ENCODE data around the gene PPEF1.

PPEF1 gene

GRCh38 chrX:18676470-18676869 is 31.0 kb upstream of the PPEF1 start:
- H3K9me3 ChIP-seq (ENCODE audit: control insufficient read depth, insufficient read depth, low read depth, low read length), result no peaks in the 10 kb centered on the region
- H3K27me3 ChIP-seq (ENCODE audit: control insufficient read depth, insufficient read depth, low read length), result no peaks in the 10 kb centered on the region
- no peak overlapping the region for H3K27ac ChIP-seq (ENCODE audit: low read depth, low read length)
- H3K4me1 ChIP-seq (ENCODE audit: control insufficient read depth, insufficient read depth, low read length), result peaks cover 9% of the 10 kb centered on the region
- H3K9ac ChIP-seq (ENCODE audit: low read length), result no peak overlapping the region
- 0 out of 2 replicates have a peak overlapping the region, but pooled peaks have one; percentile 21 for H3K4me3 ChIP-seq (ENCODE audit: low read depth, low read length)
- no peaks in the 10 kb centered on the region for H3K36me3 ChIP-seq (ENCODE audit: control insufficient read depth, insufficient read depth, low read length)

GRCh38 chrX:18677161-18677869 is 30.1 kb upstream of the PPEF1 start:
- Histone ChIP-seq H3K27ac (ENCODE audit: low read depth, low read length) (no peak overlapping the region), H3K4me3 (ENCODE audit: low read depth, low read length) (no peak overlapping the region), H3K27me3 (ENCODE audit: control insufficient read depth, insufficient read depth, low read length) (no peaks in the 10 kb centered on the region), H3K36me3 (ENCODE audit: control insufficient read depth, insufficient read depth, low read length) (no peaks in the 10 kb centered on the region), H3K9ac (ENCODE audit: low read length) (no peak overlapping the region), H3K9me3 (ENCODE audit: control insufficient read depth, insufficient read depth, low read depth, low read length) (no peaks in the 10 kb centered on the region), H3K4me1 (ENCODE audit: control insufficient read depth, insufficient read depth, low read length) (peaks cover 9% of the 10 kb centered on the region)

DNA sequence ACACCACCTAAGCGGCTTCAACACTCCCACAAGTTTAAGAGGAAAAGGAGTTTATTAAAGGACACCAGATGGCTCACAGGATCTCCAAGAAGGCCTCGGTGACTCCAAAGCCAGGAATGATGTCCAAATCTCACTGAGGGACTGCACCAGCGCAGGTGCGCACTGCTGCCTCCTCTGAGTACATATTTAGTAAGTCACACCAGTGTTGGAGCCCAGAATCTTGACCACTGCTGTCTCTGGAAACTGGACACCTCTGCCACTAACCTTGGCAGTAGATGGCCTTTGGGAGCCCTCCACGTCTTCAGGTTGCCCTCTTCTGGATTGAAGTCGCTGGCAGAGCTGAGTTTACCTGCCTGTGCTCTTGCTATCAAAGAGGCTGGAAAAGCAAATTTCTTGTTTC is 25.4 kb upstream of the PPEF1 start:
- H3K36me3 ChIP-seq (ENCODE audit: control insufficient read depth, insufficient read depth, low read length), result no peaks in the 10 kb centered on the region
- peaks cover 10% of the 10 kb centered on the region for H3K4me1 ChIP-seq (ENCODE audit: control insufficient read depth, insufficient read depth, low read length)
- H3K4me3 ChIP-seq (ENCODE audit: low read depth, low read length), result no peak overlapping the region
- no peaks in the 10 kb centered on the region; the same call in 1 of the 2 replicates for H3K9me3 ChIP-seq (ENCODE audit: control insufficient read depth, insufficient read depth, low read depth, low read length)
- H3K27me3 ChIP-seq (ENCODE audit: control insufficient read depth, insufficient read depth, low read length), result no peaks in the 10 kb centered on the region
- H3K27ac ChIP-seq (ENCODE audit: low read depth, low read length), result no peak overlapping the region
- H3K9ac ChIP-seq (ENCODE audit: low read length), result no peak overlapping the region

GRCh38 chrX:18682979-18683387 is 24.5 kb upstream of the PPEF1 start:
- Histone ChIP-seq H3K27me3 (ENCODE audit: control insufficient read depth, insufficient read depth, low read length) (no peaks in the 10 kb centered on the region), H3K4me3 (ENCODE audit: low read depth, low read length) (no peak overlapping the region), H3K9ac (ENCODE audit: low read length) (no peak overlapping the region)

GRCh38 chrX:18687856-18688495 is 19.5 kb upstream of the PPEF1 start:
- H3K27ac ChIP-seq (ENCODE audit: low read depth, low read length), result no peak overlapping the region
- no peaks in the 10 kb centered on the region for H3K36me3 ChIP-seq (ENCODE audit: control insufficient read depth, insufficient read depth, low read length)

More at GRCh38 chrX:18682979-18683387, 24.5 kb upstream of the PPEF1 start:
- no peak overlapping the region for H3K27ac ChIP-seq (ENCODE audit: low read depth, low read length)
- peaks cover 12% of the 10 kb centered on the region for H3K4me1 ChIP-seq (ENCODE audit: control insufficient read depth, insufficient read depth, low read length)
- no peaks in the 10 kb centered on the region; the same call in 1 of the 2 replicates for H3K9me3 ChIP-seq (ENCODE audit: control insufficient read depth, insufficient read depth, low read depth, low read length)
- no peaks in the 10 kb centered on the region for H3K36me3 ChIP-seq (ENCODE audit: control insufficient read depth, insufficient read depth, low read length)

GRCh38 chrX:18691431-18691830 is 16.0 kb upstream of the PPEF1 start:
- peaks cover 7% of the 10 kb centered on the region for H3K4me1 ChIP-seq (ENCODE audit: control insufficient read depth, insufficient read depth, low read length)
- no peak overlapping the region for H3K4me3 ChIP-seq (ENCODE audit: low read depth, low read length)
- no peaks in the 10 kb centered on the region for H3K36me3 ChIP-seq (ENCODE audit: control insufficient read depth, insufficient read depth, low read length)
- no peaks in the 10 kb centered on the region for H3K27me3 ChIP-seq (ENCODE audit: control insufficient read depth, insufficient read depth, low read length)
- H3K9ac ChIP-seq (ENCODE audit: low read length), result no peak overlapping the region
- H3K27ac ChIP-seq (ENCODE audit: low read depth, low read length), result no peak overlapping the region
- H3K9me3 ChIP-seq (ENCODE audit: control insufficient read depth, insufficient read depth, low read depth, low read length), result peaks cover 10% of the 10 kb centered on the region

More at GRCh38 chrX:18687856-18688495, 19.5 kb upstream of the PPEF1 start:
- Histone ChIP-seq H3K27me3 (ENCODE audit: control insufficient read depth, insufficient read depth, low read length) (no peaks in the 10 kb centered on the region), H3K4me3 (ENCODE audit: low read depth, low read length) (no peak overlapping the region), H3K4me1 (ENCODE audit: control insufficient read depth, insufficient read depth, low read length) (peaks cover 12% of the 10 kb centered on the region), H3K9me3 (ENCODE audit: control insufficient read depth, insufficient read depth, low read depth, low read length) (no peaks in the 10 kb centered on the region; the same call in 1 of the 2 replicates), H3K9ac (ENCODE audit: low read length) (no peak overlapping the region)

- Histone ChIP-seq H3K4me1 (ENCODE audit: control insufficient read depth, insufficient read depth, low read length) (no peaks in the 10 kb centered on the region), H3K27me3 (ENCODE audit: control insufficient read depth, insufficient read depth, low read length) (no peaks in the 10 kb centered on the region), H3K9ac (ENCODE audit: low read length) (no peak overlapping the region), H3K4me3 (ENCODE audit: low read depth, low read length) (no peak overlapping the region), H3K36me3 (ENCODE audit: control insufficient read depth, insufficient read depth, low read length) (no peaks in the 10 kb centered on the region), H3K9me3 (ENCODE audit: control insufficient read depth, insufficient read depth, low read depth, low read length) (peaks cover 10% of the 10 kb centered on the region), H3K27ac (ENCODE audit: low read depth, low read length) (no peak overlapping the region)
These were observed 14.9 kb upstream of the PPEF1 start for GRCh38 chrX:18692541-18692940.

GRCh38 chrX:18696653-18697052 is 10.8 kb upstream of the PPEF1 start:
- Histone ChIP-seq H3K4me1 (ENCODE audit: control insufficient read depth, insufficient read depth, low read length) (0 out of 2 replicates have a peak, but pooled peaks cover 4% of the 10 kb centered on the region), H3K9me3 (ENCODE audit: control insufficient read depth, insufficient read depth, low read depth, low read length) (peaks cover 10% of the 10 kb centered on the region), H3K27me3 (ENCODE audit: control insufficient read depth, insufficient read depth, low read length) (no peaks in the 10 kb centered on the region), H3K27ac (ENCODE audit: low read depth, low read length) (no peak overlapping the region), H3K9ac (ENCODE audit: low read length) (no peak overlapping the region), H3K36me3 (ENCODE audit: control insufficient read depth, insufficient read depth, low read length) (no peaks in the 10 kb centered on the region), H3K4me3 (ENCODE audit: low read depth, low read length) (no peak overlapping the region)

DNA sequence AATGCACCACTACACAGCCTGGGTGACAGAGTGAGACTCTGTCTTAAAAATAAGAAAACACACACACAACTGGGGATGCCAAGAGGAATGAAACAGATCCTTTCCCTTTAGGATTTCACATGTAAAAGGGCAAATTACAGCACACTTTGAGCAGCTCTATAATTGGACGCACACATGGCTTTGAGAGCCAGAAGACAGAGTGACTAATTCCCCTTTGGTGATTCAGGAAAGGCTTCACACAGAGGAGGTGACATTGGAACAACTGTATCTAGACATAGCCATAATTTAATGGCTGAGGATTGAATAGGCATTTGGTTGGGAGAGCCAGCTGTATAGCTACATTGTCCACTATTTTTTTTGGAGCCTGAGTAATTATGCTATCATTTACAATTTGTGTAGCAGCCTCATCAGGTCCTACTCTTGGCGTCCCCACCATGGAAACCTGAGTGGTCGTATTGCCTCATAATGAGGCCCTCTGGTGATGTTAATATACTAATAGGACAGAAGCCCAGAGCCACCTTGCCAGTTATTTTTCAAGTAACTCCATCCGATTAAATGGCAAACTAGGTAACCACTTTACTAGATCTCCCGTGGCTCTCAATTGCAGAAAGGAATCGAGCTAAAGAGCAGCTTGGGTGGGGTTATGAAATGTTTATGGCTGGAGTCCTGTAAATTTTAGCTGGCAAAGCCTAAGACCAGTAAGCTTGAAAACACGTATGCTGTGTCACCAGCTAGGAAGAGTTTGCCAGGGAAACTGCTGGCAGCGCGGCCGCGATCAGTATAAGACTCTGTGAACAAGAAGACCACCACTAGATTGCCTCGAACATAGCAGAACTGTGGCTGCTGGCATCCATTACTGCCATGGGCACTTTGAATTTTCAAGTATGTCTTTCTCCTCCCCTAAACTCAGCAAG is 8.5 kb upstream of the PPEF1 start:
- no peaks in the 10 kb centered on the region for H3K27me3 ChIP-seq (ENCODE audit: control insufficient read depth, insufficient read depth, low read length)
- no peaks in the 10 kb centered on the region for H3K36me3 ChIP-seq (ENCODE audit: control insufficient read depth, insufficient read depth, low read length)
- H3K4me3 ChIP-seq (ENCODE audit: low read depth, low read length), result no peak overlapping the region
- peaks cover 10% of the 10 kb centered on the region for H3K9me3 ChIP-seq (ENCODE audit: control insufficient read depth, insufficient read depth, low read depth, low read length)
- peaks cover 12% of the 10 kb centered on the region for H3K4me1 ChIP-seq (ENCODE audit: control insufficient read depth, insufficient read depth, low read length)
- no peak overlapping the region for H3K9ac ChIP-seq (ENCODE audit: low read length)
- no peak overlapping the region for H3K27ac ChIP-seq (ENCODE audit: low read depth, low read length)

DNA sequence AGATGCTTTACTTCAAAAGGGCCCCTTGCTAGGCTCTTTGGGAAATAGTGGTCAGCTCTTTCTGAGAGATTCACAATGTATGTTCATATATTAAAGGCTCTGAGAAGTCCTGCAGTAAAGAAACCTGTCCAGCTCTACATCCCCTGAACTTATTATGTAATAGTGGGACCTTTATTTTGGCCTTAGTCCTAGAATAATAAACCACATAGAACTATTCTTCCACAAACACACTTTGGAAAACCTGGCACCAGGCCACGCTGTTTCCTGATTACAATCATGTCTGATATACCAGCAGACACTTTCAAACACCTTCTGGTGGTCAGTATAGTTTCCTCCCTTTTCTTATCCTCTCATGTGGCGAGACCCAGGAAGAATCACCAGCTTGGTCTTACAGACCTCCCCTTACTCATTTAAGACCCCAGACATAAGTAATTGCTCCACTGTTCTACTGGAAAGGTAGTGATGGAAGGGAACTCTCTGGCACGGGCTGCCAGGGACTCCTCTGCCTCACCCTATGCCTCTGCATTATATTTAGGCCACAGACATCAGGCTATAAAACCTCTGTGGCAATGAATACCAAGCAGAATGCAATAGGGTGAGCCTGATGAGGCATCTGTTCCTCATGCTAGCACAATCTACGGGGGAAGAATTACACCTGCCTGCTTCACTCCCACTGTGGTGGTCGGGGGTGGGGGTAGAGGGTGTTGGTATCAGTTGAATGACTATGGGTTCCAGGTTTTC is 5.7 kb upstream of the PPEF1 start:
- Histone ChIP-seq H3K9ac (ENCODE audit: low read length) (no peak overlapping the region), H3K4me1 (ENCODE audit: control insufficient read depth, insufficient read depth, low read length) (peaks cover 12% of the 10 kb centered on the region), H3K9me3 (ENCODE audit: control insufficient read depth, insufficient read depth, low read depth, low read length) (no peaks in the 10 kb centered on the region), H3K4me3 (ENCODE audit: low read depth, low read length) (no peak overlapping the region), H3K36me3 (ENCODE audit: control insufficient read depth, insufficient read depth, low read length) (no peaks in the 10 kb centered on the region), H3K27ac (ENCODE audit: low read depth, low read length) (no peak overlapping the region), H3K27me3 (ENCODE audit: control insufficient read depth, insufficient read depth, low read length) (no peaks in the 10 kb centered on the region)

Measured in HUES6 (cell line).